HL-60 (cell line): ENCODE results near the gene PDE4B.

ENCODE experiments used
- DNase-seq, 2 experiments: peaks; one replicate each; pipeline ENCODE4 v3.0.0-alpha.2; 2010 to 2020; ENCODE audit warnings: low read depth in 1 of 2, low spot score in 1 of 2
- H3K27ac ChIP-seq: fragments of 250-450 bp; sonication (Bioruptor Pico); replicated peaks from 2 replicates; pipeline ENCODE4 v1.5.1; 2020; ENCODE audit warnings: mild to moderate bottlenecking, moderate library complexity
- H3K27me3 ChIP-seq: fragments of 250-450 bp; sonication (Bioruptor Pico); 2 replicates; pipeline ENCODE4 v1.5.1; 2021; ENCODE audit warnings: mild to moderate bottlenecking, moderate library complexity; ENCODE audit not compliant: insufficient read depth, poor library complexity, severe bottlenecking
- H3K4me3 ChIP-seq: replicated peaks from 2 replicates; pipeline ENCODE4 v1.5.1; 2011; ENCODE audit warnings: mild to moderate bottlenecking, control low read depth, low read length; ENCODE audit not compliant: insufficient read depth
- GABPA ChIP-seq: IDR thresholded peaks from 2 replicates; pipeline ENCODE4 v1.6.1; 2012; ENCODE audit warnings: low read depth
- POLR2AphosphoS5 ChIP-seq: IDR thresholded peaks from 2 replicates; pipeline ENCODE4 v1.6.1; 2012; ENCODE audit warnings: low read depth
- SPI1 ChIP-seq: IDR thresholded peaks from 2 replicates; pipeline ENCODE4 v1.6.1; 2012; ENCODE audit warnings: low read depth, mild to moderate bottlenecking, borderline replicate concordance
- TF ChIP-seq, protein P1 (sequence below): IDR thresholded peaks from 2 replicates; pipeline ENCODE4 v1.6.1; 2012; ENCODE audit warnings: low read depth; ENCODE audit not compliant: insufficient replicate concordance
- TF ChIP-seq, protein P2 (sequence below): IDR thresholded peaks from one replicate; pipeline ENCODE4 v1.5.1; 2011; ENCODE audit warnings: low read length, control low read depth, inconsistent platforms; ENCODE audit not compliant: insufficient read depth

Gene PDE4B

DNA sequence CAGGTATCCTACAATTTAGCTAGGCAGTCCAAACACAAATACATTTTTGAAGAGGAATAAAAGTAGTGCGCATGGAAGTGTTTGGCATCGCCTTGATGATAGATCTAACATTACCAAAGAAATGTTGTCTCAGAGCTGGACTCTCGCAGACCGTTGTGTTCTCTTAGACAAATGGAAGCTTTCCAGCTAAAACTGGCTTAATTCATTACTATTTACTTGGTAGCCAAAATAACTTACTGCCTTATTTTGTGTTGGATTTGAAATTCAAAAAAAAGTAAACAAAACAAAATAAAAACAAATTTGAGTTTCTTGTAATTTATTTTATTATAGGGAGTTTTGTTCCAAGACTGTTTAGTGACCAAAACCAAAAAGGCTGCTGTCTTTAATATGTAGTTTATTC, 51.6 kb downstream of the PDE4B start:
- no peak overlapping the region for H3K4me3 ChIP-seq
- H3K27ac ChIP-seq: no peak overlapping the region
- TF ChIP-seq, protein P1, sequence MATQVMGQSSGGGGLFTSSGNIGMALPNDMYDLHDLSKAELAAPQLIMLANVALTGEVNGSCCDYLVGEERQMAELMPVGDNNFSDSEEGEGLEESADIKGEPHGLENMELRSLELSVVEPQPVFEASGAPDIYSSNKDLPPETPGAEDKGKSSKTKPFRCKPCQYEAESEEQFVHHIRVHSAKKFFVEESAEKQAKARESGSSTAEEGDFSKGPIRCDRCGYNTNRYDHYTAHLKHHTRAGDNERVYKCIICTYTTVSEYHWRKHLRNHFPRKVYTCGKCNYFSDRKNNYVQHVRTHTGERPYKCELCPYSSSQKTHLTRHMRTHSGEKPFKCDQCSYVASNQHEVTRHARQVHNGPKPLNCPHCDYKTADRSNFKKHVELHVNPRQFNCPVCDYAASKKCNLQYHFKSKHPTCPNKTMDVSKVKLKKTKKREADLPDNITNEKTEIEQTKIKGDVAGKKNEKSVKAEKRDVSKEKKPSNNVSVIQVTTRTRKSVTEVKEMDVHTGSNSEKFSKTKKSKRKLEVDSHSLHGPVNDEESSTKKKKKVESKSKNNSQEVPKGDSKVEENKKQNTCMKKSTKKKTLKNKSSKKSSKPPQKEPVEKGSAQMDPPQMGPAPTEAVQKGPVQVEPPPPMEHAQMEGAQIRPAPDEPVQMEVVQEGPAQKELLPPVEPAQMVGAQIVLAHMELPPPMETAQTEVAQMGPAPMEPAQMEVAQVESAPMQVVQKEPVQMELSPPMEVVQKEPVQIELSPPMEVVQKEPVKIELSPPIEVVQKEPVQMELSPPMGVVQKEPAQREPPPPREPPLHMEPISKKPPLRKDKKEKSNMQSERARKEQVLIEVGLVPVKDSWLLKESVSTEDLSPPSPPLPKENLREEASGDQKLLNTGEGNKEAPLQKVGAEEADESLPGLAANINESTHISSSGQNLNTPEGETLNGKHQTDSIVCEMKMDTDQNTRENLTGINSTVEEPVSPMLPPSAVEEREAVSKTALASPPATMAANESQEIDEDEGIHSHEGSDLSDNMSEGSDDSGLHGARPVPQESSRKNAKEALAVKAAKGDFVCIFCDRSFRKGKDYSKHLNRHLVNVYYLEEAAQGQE: no peak
- no peak for TF ChIP-seq SPI1
- TF ChIP-seq GABPA: no peak
- TF ChIP-seq POLR2AphosphoS5: no peak
- TF ChIP-seq, protein P2, sequence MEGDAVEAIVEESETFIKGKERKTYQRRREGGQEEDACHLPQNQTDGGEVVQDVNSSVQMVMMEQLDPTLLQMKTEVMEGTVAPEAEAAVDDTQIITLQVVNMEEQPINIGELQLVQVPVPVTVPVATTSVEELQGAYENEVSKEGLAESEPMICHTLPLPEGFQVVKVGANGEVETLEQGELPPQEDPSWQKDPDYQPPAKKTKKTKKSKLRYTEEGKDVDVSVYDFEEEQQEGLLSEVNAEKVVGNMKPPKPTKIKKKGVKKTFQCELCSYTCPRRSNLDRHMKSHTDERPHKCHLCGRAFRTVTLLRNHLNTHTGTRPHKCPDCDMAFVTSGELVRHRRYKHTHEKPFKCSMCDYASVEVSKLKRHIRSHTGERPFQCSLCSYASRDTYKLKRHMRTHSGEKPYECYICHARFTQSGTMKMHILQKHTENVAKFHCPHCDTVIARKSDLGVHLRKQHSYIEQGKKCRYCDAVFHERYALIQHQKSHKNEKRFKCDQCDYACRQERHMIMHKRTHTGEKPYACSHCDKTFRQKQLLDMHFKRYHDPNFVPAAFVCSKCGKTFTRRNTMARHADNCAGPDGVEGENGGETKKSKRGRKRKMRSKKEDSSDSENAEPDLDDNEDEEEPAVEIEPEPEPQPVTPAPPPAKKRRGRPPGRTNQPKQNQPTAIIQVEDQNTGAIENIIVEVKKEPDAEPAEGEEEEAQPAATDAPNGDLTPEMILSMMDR: no peak
- no peaks in the 10 kb centered on the region for H3K27me3 ChIP-seq
- DNase-seq: no peak

DNA sequence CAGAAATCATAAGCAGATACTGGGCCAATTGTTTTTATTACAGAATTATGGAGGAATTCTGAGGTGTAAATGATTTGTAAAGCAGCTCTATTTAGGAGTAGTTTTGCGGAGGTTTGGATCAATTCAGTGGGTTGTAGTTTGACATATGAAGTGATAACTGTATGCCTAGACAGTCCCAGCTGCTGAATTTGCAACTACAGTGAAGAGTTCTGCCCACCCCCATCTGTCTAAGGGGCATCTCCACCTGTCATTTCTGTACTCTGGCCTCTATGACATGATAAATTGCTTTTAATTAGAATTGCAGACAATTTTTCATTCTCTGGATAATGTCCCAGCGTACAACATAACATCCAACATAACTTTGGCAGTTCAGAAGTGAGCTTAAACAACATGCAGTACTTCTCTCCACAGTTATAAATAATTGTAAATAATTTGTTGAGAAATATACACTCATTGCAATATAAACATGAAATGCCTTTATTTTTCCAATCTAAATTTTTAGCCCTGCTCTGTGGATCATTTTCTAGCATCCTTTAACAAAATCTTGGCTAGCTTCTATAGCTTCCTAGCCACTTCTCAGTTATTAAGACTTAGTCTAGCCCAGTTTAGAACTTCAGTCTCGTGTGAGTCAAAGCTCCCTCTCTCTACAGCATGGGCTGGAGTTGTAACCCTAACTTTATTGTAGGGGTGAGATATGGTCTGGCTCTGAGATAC, 52.3 kb downstream of the PDE4B start:
- TF ChIP-seq, protein P1: no peak
- TF ChIP-seq GABPA (no peak), POLR2AphosphoS5 (no peak), SPI1 (no peak)
- TF ChIP-seq, protein P2: no peak
- no peak overlapping the region; the same call in 1 of the 2 replicates for H3K27ac ChIP-seq
- H3K27me3 ChIP-seq: no peaks in the 10 kb centered on the region
- no peak overlapping the region for H3K4me3 ChIP-seq
- no peak for DNase-seq

- peak in 1 of 2 experiments; percentile 28 for DNase-seq
Measured at GRCh38 chr1:65845535-65846060, 52.9 kb downstream of the PDE4B start.

DNA sequence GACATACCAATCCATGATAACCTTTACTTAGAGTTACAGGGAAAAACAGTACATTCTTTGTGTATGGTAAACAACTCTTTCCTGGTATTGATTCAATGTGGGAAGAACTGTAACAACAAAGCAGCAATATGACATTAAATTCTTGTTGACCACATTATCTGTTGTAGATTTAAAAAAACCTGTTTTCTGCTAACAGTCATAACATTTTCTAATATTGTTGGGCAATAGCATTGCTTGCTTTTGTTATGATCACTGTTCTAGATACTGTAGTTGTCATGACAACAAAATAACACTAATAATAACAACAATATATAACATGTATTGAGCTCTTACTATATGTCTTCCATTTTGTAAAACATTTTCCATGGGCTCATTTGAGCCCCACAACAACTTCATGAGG, 54.2 kb downstream of the PDE4B start:
- Histone ChIP-seq H3K27ac (no peak overlapping the region), H3K27me3 (no peaks in the 10 kb centered on the region), H3K4me3 (no peak overlapping the region)
- TF ChIP-seq POLR2AphosphoS5 (no peak), GABPA (no peak), SPI1 (no peak)
- TF ChIP-seq, protein P2: no peak
- TF ChIP-seq, protein P1: no peak
- DNase-seq: no peak

More at GRCh38 chr1:65845535-65846060, 52.9 kb downstream of the PDE4B start:
- Histone ChIP-seq H3K27ac (no peak overlapping the region), H3K27me3 (no peaks in the 10 kb centered on the region), H3K4me3 (no peak overlapping the region)
- TF ChIP-seq SPI1 (peak; percentile 86), POLR2AphosphoS5 (no peak)
